GM18868 (cell line): ENCODE measurements around the gene ZKSCAN7.
"Not testable (repeated sequence)": the region's sequence is repeated elsewhere in the genome, so short reads cannot be mapped to it uniquely, and the experiment has no call there.

Experiments used
- ATAC-seq: cut with Tn5 transposase; IDR thresholded peaks from one replicate; pipeline ENCODE4 v1.9.1; 2021; ENCODE audit warnings: mild to moderate bottlenecking, moderate library complexity; ENCODE audit not compliant: unreplicated experiment

ZKSCAN7 gene

GRCh38 chr3:44576613-44577012, 21.6 kb downstream of the ZKSCAN7 start:
- ATAC-seq, result no peak

- not testable (repeated sequence) for ATAC-seq
Measured at GRCh38 chr3:44577354-44577952, 22.5 kb downstream of the ZKSCAN7 start.

DNA sequence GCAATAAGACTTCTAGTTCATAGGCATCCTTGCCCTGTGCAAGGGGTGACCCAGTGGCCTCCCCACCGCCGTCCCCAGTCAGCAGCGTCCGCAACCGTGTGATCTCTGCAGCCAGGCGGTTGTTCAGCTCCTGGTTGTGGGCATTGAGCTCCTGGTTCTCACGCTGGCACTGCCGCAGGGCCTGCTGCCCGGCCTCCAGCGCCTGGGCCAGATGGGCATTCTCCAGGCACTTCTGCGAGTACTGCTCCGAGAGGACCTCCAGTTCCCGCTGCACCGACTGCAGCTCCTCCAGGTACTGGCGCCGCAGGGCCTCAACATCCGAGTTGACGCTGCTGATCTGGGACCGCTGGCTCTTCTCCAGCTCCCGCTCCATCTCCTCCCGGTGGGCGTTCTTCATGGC, 23.3 kb downstream of the ZKSCAN7 start:
- ATAC-seq, result not testable (repeated sequence)

GRCh38 chr3:44578924-44579515, 24.0 kb downstream of the ZKSCAN7 start:
- not testable (repeated sequence) for ATAC-seq

- ATAC-seq, result not testable (repeated sequence)
Measured at GRCh38 chr3:44579749-44580148, 24.8 kb downstream of the ZKSCAN7 start.

- not testable (repeated sequence) for ATAC-seq
Measured at GRCh38 chr3:44580971-44581370, 26.0 kb downstream of the ZKSCAN7 start.

DNA sequence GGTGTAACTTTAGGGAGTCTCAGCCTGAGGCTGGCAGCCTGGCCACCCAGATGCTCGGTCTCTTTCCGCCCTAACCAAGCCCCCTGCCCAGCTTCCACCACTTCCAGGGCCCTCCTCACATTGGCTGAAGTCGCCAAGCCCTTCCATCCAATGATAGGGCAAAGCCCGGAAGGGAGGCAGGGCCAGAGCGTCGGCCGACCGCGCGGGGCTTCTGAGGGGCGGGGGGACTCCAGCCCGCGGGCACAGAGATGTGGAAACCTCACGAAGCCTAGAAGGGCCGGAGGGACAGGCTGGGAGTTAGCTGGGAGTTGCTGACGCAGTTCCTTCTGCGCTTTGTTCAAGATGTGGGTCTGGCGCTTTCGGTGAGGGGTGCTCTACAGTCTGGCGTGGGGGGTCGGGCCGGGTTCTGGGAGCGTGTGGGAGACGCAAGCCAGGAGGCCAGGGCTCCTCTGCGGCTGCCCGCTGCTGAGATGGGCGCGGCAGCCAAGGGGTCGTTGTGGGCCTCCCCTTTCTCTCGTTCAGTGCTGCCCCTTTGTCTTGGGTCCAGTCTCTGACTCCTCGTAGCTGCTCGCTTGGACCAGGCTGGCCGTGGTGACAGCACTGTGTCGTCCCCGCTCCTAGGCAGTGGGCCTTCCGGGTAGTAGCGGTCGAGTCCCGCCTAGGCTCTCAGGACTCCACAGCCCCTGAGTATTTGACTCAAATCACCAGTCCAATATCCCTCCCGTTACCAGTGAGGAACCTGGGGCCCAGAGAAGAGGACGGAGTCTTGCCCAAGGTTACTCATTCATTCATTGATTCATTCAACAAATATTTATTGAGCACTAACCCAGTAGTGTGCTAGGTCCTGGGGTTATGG, 29.9 kb downstream of the ZKSCAN7 start, which contains the start of gene ZNF660:
Gene ZNF660, plus strand, starts transcription at position 319 of the 856 bp plus-strand sequence. CDS start 9,230 bp downstream, outside the sequence.
- peak; percentile 96 for ATAC-seq

DNA sequence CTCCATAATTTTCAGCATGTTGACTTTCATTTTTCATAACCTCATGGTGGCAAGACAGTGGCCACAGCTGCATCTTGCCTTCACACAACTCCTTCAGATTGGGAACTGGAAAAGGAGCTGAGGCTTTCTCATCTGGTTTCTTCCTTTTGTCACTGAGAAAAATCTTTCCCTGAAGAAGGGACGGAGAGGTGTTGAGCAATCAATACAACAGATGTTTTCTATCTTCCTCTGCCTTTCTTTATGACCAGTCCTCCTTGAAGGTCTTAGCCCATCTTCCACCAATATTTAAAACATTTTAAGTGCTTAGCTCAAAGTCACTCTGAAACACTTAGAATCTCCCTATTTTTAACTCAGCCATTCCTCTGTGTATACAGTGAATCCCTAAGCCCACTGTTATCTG, 41.6 kb downstream of the ZKSCAN7 start:
- no peak for ATAC-seq

DNA sequence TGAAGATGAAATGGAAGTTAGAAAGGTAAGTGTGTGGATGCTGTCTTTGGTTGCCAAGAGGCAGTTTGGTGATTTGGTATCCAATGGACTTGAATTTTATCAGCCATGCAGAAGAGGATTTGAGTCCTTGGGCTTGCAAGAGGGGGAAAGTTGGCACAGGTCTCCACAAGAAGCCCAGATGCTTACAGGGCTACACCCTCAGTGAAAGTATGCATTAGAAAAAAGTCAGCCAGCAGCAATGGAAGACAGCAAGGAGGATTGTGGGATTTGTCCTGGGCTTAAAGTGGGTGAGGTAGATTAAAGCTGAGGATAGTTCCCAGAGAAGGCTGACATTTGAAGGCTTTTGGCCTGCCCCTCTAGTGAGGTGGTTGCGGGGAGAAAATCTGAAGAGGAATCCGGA, 46.8 kb downstream of the ZKSCAN7 start:
- ATAC-seq, result no peak

DNA sequence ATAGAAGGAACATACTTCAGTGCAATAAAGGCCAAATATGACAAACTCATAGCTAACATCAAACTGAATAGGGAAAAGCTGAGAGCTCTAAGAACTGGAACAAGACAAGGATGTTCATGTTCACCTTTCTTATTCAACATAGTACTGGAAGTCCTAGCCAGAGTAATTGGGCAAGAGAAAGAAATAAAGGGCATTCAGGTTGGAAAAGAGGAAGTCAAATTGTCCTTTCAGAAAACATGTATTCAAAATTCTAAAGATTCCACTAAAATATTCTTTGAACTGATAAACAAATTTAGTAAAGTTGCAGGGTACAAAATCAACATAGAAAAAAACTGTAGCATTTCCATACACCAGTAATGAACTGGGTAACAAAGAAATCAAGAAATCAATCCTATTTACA, 57.7 kb downstream of the ZKSCAN7 start:
- ATAC-seq, result no peak
